Panc1 (cell line): Measurements from ENCODE around the gene TTF2. TPM values are rescaled to one million over a fixed set of nuclear protein-coding genes. Genes with fewer than 3 reads are reported as not detected.

ENCODE experiments used
- ATAC-seq: fragments of 200-7000 bp; cut with Tn5 transposase; 2 replicates; pipeline ENCODE4 v1.9.1; 2020; ENCODE audit warnings: mild to moderate bottlenecking, moderate library complexity
- BruUV-seq: library from RNA; stranded (reverse); fragments of 400-500 nt; replicated peaks from 2 replicates; lab custom pipeline; 2021; lab: Mats Ljungman, UMichigan
- CTCF ChIA-PET: fragments of 300-600 bp; sonication (Branson Sonifier 250); formaldehyde crosslinking; loops from one replicate; lab custom pipeline; 2022; ENCODE audit warnings: antibody characterized with exemption; lab: Charles Lee
- POLR2A ChIA-PET: fragments of 300-600 bp; sonication (Branson Sonifier 250); formaldehyde crosslinking; loops from one replicate; lab custom pipeline; 2022; ENCODE audit warnings: antibody characterized with exemption; lab: Charles Lee
- DNase-seq: peaks from one replicate; pipeline ENCODE4 v3.0.0-alpha.2; 2010; ENCODE audit warnings: low read depth, low spot score
- H3K27ac ChIP-seq: 2 replicates; pipeline ENCODE4 v1.5.1; 2011; ENCODE audit warnings: mild to moderate bottlenecking, low read length, inconsistent platforms
- H3K27me3 ChIP-seq: fragments of 200-500 bp; sonication (Bioruptor generic); 2 replicates; pipeline ENCODE4 v1.6.0; 2014; ENCODE audit warnings: low read length, inconsistent platforms; ENCODE audit not compliant: control insufficient read depth, insufficient read depth
- H3K36me3 ChIP-seq: fragments of 200-500 bp; sonication (Bioruptor generic); 2 replicates; pipeline ENCODE4 v1.5.1; 2014; ENCODE audit warnings: inconsistent platforms, mild to moderate bottlenecking, low read length, moderate library complexity; ENCODE audit not compliant: control insufficient read depth, insufficient read depth
- H3K4me1 ChIP-seq: 2 replicates; pipeline ENCODE4 v1.5.1; 2011; ENCODE audit warnings: inconsistent platforms, mild to moderate bottlenecking, low read length, moderate library complexity; ENCODE audit not compliant: control insufficient read depth, insufficient read depth
- H3K4me3 ChIP-seq, 2 experiments: 2 replicates each; pipeline ENCODE4 v1.5.1; 2011 to 2012; ENCODE audit warnings: low read depth in 2 of 2, low read length in 2 of 2, mild to moderate bottlenecking in 2 of 2, inconsistent platforms in 1 of 2, moderate library complexity in 1 of 2
- H3K9me3 ChIP-seq: fragments of 200-500 bp; sonication (Bioruptor generic); 2 replicates; pipeline ENCODE4 v1.5.1; 2014; ENCODE audit warnings: low read depth, mild to moderate bottlenecking, inconsistent platforms, low read length, moderate library complexity; ENCODE audit not compliant: control insufficient read depth, insufficient read depth
- CTCF ChIP-seq: fragments of 450-650 bp; IDR thresholded peaks from 2 replicates; pipeline ENCODE4 v1.5.1; 2017; ENCODE audit warnings: mild to moderate bottlenecking
- POLR2AphosphoS5 ChIP-seq: IDR thresholded peaks from 2 replicates; pipeline ENCODE4 v1.6.1; 2012; ENCODE audit warnings: mild to moderate bottlenecking, low read depth, low read length, moderate library complexity
- REST ChIP-seq, 2 experiments: IDR thresholded peaks; 2 replicates each; pipeline ENCODE4 v1.6.1; 2011 to 2012; ENCODE audit warnings: low read depth in 2 of 2, control low read depth in 1 of 2, low read length in 1 of 2, mild to moderate bottlenecking in 1 of 2, moderate library complexity in 1 of 2; ENCODE audit not compliant: insufficient read depth in 1 of 2
- SIN3A ChIP-seq: IDR thresholded peaks from 2 replicates; pipeline ENCODE4 v1.6.1; 2012; ENCODE audit warnings: low read depth, mild to moderate bottlenecking, low read length, moderate library complexity, borderline replicate concordance; ENCODE audit not compliant: insufficient read depth
- TCF7L2 ChIP-seq: IDR thresholded peaks from 2 replicates; pipeline ENCODE4 v1.6.1; 2011; ENCODE audit warnings: mild to moderate bottlenecking, low read depth, low read length, inconsistent platforms
- in situ Hi-C: cut with HindIII; loops from 2 replicates; pipeline ENCODE4 v1.10.0; 2016; ENCODE audit warnings: low sequenced_read_pairs, low pct_unique_long_range_greater_than_20kb
- intact Hi-C: fragments of 100-400 bp; cut with micrococcal nuclease; formaldehyde crosslinking; loops from one replicate; pipeline ENCODE4 v1.10.0; 2022; ENCODE audit not compliant: unreplicated experiment
- total RNA-seq: library from RNA; stranded (reverse); gene quantifications from one replicate; pipeline ENCODE4 v1.2.1, GENCODE V29; 2021; ENCODE audit not compliant: unreplicated experiment

Gene TTF2
- total RNA-seq, 1 experiment from 2014 or later = 32.7 TPM

GRCh38 chr1:117017062-117017461 lies 43.1 kb upstream of the TTF2 start:
- intact Hi-C loops (no loop called here), in situ Hi-C loops (no loop called here)
- Histone ChIP-seq H3K4me3 (no peak overlapping the region), H3K9me3 (no peaks in the 10 kb centered on the region), H3K4me1 (no peaks in the 10 kb centered on the region), H3K27me3 (peaks cover 2% of the 10 kb centered on the region), H3K36me3 (no peaks in the 10 kb centered on the region), H3K27ac (no peak overlapping the region)
- no peak for ATAC-seq
- DNase-seq = no peak
- no TSS peak for BruUV-seq
- TF ChIP-seq REST (IDR thresholded peaks at IDR 0.05; ENCODE audit: insufficient read depth in 1 of 2, low read depth in 2 of 2, low read length in 1 of 2) (no peak), SIN3A (no peak), TCF7L2 (no peak), POLR2AphosphoS5 (no peak), CTCF (no peak)
- ChIA-PET CTCF (no interaction called here), POLR2A (no interaction called here)

GRCh38 chr1:117017648-117018047 lies 42.5 kb upstream of the TTF2 start:
- in situ Hi-C loops = no loop called here
- CTCF ChIA-PET = no interaction called here
- no peaks in the 10 kb centered on the region for H3K4me1 ChIP-seq
- POLR2A ChIA-PET = no interaction called here
- H3K27ac ChIP-seq = no peak overlapping the region
- DNase-seq = no peak
- H3K9me3 ChIP-seq = no peaks in the 10 kb centered on the region
- peaks cover 2% of the 10 kb centered on the region for H3K27me3 ChIP-seq
- no peak overlapping the region for H3K4me3 ChIP-seq
- intact Hi-C loops = no loop called here
- ATAC-seq = no peak
- H3K36me3 ChIP-seq = no peaks in the 10 kb centered on the region
- no TSS peak for BruUV-seq
- TF ChIP-seq REST (IDR thresholded peaks at IDR 0.05; ENCODE audit: insufficient read depth in 1 of 2, low read depth in 2 of 2, low read length in 1 of 2) = no peak
- TF ChIP-seq POLR2AphosphoS5 = no peak
- TF ChIP-seq CTCF = no peak
- no peak for TF ChIP-seq SIN3A
- no peak for TF ChIP-seq TCF7L2
